RWPE1 (cell line): ENCODE data around the gene TNS1.

Source experiments
- CTCF ChIA-PET: fragments of 350-600 bp; sonication (Branson Sonifier 250); formaldehyde crosslinking; extraction: SDS; loops from one replicate; lab custom pipeline; 2021; lab: Yijun Ruan, JAX
- POLR2A ChIA-PET: fragments of 400-600 bp; formaldehyde crosslinking; extraction: SDS; loops from one replicate; lab custom pipeline; 2020; ENCODE audit warnings: antibody characterized with exemption; ENCODE audit not compliant: low non-redundant PET; lab: Yijun Ruan, JAX
- DNase-seq: peaks from one replicate; pipeline ENCODE4 v3.0.0; 2012; ENCODE audit warnings: low spot score
- H3K27ac ChIP-seq: fragments of 450-650 bp; 2 replicates; pipeline ENCODE4 v1.5.1; 2017
- TF ChIP-seq, protein P1 (sequence below): fragments of 450-650 bp; conservative IDR thresholded peaks from 2 replicates; pipeline ENCODE4 v1.5.1; 2017; ENCODE audit warnings: low read depth, mild to moderate bottlenecking

TNS1 gene

DNA sequence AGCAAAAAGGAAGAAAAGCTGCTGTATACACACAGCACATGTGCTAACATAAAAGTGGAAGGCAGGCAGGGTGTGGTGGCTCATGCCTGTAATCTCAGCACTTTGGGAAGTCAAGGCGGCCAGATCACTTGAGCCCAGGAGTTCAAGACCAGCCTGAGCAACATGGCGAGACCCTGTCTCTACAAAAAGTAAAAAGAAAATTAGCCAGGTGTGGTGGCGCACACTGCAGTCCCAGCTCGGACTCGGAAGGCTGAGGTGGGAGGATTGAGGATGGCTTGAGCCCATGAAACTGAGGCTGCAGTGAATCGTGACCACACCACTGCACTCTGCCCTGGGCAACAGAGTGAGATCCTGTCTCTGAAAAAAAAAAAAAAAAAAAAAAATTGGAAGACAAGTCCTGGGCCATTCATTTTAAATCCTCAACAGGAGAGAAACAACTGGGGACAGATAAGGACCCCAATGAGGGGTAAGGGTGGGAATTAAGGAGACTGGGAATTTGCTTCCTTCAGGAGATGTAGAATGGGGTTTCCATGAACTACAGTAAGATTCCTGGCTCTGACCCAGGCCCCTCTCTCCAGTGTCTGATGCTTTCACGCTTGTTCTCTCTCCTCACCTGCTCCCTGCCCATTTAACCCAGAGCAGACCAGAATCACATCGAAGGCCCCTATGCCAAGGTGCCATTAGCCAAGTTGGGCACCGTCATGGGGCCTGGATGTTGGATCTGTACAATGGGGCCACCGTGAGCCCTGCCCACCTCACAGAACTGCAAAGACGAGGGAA lies 29.6 kb downstream of the TNS1 start:
- H3K27ac ChIP-seq: no peak overlapping the region
- POLR2A ChIA-PET: no interaction called here
- TF ChIP-seq, protein P1, sequence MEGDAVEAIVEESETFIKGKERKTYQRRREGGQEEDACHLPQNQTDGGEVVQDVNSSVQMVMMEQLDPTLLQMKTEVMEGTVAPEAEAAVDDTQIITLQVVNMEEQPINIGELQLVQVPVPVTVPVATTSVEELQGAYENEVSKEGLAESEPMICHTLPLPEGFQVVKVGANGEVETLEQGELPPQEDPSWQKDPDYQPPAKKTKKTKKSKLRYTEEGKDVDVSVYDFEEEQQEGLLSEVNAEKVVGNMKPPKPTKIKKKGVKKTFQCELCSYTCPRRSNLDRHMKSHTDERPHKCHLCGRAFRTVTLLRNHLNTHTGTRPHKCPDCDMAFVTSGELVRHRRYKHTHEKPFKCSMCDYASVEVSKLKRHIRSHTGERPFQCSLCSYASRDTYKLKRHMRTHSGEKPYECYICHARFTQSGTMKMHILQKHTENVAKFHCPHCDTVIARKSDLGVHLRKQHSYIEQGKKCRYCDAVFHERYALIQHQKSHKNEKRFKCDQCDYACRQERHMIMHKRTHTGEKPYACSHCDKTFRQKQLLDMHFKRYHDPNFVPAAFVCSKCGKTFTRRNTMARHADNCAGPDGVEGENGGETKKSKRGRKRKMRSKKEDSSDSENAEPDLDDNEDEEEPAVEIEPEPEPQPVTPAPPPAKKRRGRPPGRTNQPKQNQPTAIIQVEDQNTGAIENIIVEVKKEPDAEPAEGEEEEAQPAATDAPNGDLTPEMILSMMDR: no peak
- no peak for DNase-seq
- CTCF ChIA-PET: interaction anchor here (1.1 kb wide), 1 partner anchor 15 kb away, joined by 3 read pairs; no protein-coding TSS in a partner anchor

DNA sequence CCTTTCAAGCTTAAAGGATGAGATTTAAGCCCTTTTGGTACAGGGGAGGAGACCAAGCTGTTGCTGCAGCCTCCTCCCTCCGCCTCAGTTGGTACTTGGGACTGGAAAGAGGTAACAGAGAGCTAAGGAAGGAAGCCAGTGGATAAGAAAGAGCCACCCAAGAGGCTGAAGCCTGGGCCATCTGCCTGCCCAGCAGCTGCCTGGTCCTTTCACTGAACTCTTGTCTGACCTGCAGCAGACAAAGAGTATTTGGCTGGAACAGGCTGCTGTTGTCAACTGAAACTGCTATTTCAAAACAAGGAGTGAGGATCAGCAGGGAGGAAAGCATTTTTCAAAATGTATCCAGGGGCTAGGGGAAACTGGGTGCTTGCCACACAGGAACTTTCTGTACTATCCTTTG lies 30.3 kb downstream of the TNS1 start:
- DNase-seq: no peak
- TF ChIP-seq, protein P1: no peak
- H3K27ac ChIP-seq: no peak overlapping the region
- CTCF ChIA-PET: interaction anchor here (1.1 kb wide), 1 partner anchor 16 kb away, joined by 3 read pairs; no protein-coding TSS in a partner anchor
- POLR2A ChIA-PET: no interaction called here

DNA sequence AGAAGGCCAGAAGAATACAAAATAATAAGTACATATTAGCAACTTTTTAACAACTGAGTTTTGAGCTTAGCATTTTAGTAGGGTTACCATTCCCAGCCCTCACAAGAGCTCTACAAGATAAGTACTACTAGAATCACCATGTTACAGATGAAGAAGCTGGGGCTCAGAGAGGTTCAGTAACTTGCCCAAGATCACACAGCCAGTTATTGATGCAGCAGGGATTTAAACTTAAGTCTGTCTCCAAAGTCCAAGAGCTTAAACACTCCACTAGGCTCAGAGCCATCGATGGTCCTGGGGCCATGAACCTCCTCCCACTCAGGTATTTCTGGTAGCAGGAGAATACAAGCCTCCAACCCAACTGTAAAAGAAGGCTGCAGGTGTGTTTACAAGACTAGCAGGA lies 30.8 kb downstream of the TNS1 start:
- TF ChIP-seq, protein P1: no peak

DNA sequence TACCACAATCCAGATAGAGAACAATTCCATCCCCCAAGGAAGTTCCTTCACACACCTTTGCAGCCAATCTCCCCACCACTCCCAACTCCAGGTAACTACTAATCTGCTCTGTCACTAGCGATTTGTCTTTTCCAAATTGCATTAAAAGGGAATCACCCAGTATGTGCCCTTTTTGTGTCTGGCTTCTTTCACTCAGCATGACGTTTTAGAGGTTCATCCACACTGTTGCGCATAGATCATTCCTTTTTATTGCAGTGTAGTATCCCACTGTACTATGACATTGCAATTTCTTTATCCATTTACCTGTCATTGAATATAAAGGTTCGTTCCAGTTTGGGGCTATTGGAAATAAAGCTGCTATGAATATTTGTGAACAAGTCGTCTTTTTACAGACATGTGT lies 31.6 kb downstream of the TNS1 start:
- no peak overlapping the region for H3K27ac ChIP-seq
- TF ChIP-seq, protein P1: no peak
- no peak for DNase-seq
- ChIA-PET CTCF (interaction anchor here (0.6 kb wide), 1 partner anchor 126 kb away, joined by 3 read pairs; no protein-coding TSS in a partner anchor), POLR2A (no interaction called here)

More for the DNA sequence above, 30.8 kb downstream of the TNS1 start:
- DNase-seq: no peak
- ChIA-PET CTCF (interaction anchor here (1.1 kb wide), 1 partner anchor 16 kb away, joined by 3 read pairs; no protein-coding TSS in a partner anchor), POLR2A (no interaction called here)
- no peak overlapping the region for H3K27ac ChIP-seq

DNA sequence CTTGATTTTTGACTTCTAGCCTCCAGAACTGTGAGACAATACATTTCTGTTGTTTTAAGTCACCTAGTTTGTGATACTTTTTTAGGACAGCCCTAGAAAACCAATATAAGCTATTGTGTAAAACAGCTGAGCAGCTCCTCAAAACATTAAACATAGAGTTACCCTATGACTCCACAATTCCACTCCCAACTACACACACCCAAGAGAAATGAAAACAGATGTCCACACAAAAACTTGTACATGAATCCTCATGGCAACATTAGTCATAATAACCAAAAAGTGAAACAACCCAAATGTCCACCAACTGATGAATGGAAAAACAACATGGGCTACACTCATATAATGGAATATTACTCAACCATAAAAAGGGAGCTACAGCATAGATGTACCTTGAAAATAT lies 32.6 kb downstream of the TNS1 start:
- ChIA-PET CTCF (interaction anchor here (0.8 kb wide), 1 partner anchor 18 kb away, joined by 6 read pairs; no protein-coding TSS in a partner anchor), POLR2A (no interaction called here)
- no peak for DNase-seq
- H3K27ac ChIP-seq: no peak overlapping the region
- TF ChIP-seq, protein P1: no peak

DNA sequence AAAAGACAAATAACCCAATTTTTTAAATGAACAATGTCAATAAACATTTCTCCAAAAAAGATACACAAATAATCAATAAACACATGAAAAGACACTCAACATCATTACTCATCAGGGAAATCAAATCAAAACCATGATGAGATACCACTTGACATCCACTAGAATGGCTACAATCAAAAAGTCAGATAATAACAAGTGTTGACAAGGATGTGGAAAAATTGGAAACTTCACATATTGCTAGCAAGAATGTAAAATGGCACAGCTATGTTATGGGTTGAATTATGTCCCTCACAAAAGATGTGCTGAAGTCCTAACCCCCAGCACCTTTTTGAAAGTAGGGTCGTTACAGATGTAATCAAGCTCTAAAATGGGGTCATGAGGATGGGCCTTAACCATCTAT lies 33.2 kb downstream of the TNS1 start:
- POLR2A ChIA-PET: no interaction called here
- TF ChIP-seq, protein P1: no peak
- CTCF ChIA-PET: interaction anchor here (0.8 kb wide), 1 partner anchor 18 kb away, joined by 6 read pairs; no protein-coding TSS in a partner anchor
- no peak for DNase-seq
- H3K27ac ChIP-seq: no peak overlapping the region
